HG03469 (cell line): ENCODE data around the gene ATAD2B.
"Not testable (repeated sequence)": the region's sequence is repeated elsewhere in the genome, so short reads cannot be mapped to it uniquely, and the experiment has no call there.

Experiments used
- ATAC-seq: cut with Tn5 transposase; IDR thresholded peaks from one replicate; pipeline ENCODE4 v1.9.1; 2021; ENCODE audit warnings: mild to moderate bottlenecking, moderate library complexity, moderate number of reproducible peaks; ENCODE audit not compliant: unreplicated experiment

Gene ATAD2B

GRCh38 chr2:23753291-23754010 lies 173.5 kb downstream of the ATAD2B start:
- no peak for ATAC-seq

DNA sequence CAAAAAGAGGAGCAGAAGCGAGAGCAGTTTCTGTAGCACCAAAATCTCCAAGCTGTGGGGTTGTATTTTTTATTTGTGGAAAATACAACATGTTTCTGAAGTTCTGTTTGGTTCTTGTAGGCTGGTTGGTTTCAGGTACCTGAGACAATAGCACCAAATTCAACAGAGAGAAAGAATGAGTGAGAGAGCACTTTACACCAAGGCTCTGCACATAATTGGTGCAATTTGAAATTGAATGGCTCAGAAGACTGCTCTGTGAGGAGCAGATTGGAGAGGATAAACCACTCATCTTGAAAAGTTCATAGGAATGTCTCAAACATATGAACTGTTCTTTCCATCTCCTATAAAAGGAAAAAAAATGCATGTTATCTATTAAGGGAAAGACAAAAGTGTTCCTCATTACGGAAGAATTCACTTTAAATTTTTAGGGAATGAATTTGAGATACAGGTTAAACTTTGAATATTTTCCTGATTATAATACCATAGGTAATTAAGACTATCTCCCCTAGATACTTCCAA lies 175.1 kb downstream of the ATAD2B start:
- no peak for ATAC-seq

- ATAC-seq: no peak
Measured at GRCh38 chr2:23746141-23746863, 180.6 kb downstream of the ATAD2B start.

DNA sequence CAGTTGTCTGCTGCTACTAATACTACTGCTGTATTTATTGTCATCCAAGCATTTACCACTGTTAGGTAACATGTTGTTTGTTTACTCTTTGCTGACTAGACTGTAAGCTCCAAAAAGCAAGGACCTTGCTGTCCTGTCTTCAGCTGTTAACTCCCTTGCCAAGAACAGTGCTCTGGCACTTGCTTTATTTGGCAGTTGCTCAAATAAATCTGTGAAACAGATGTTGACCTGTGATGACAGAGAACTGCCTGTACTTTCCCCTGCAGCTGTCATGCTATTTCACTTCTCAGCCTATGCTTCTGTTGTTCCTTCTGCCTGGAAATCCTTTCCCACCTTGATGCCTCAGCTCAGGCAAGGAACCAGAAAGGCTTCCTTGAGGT lies 181.2 kb downstream of the ATAD2B start:
- ATAC-seq: no peak

- no peak for ATAC-seq
Measured at GRCh38 chr2:23745068-23745725, 181.7 kb downstream of the ATAD2B start.

DNA sequence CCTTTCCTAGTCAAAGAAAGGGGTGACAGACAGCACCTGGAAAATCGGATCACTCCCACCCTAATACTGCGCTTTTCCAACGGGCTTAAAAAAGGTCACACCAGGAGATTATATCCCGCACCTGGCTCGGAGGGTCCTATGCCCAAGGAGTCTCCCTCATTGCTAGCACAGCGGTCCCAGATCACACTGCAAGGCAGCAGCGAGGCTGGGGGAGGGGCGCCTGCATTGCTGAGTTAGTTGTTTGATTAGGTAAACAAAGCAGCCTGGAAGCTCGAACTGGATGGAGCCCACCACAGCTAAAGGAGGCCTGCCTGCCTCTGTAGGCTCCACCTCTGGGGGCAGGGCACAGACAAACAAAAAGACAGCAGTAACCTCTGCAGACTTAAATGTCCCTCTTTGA lies 190.1 kb downstream of the ATAD2B start:
- ATAC-seq: not testable (repeated sequence)

DNA sequence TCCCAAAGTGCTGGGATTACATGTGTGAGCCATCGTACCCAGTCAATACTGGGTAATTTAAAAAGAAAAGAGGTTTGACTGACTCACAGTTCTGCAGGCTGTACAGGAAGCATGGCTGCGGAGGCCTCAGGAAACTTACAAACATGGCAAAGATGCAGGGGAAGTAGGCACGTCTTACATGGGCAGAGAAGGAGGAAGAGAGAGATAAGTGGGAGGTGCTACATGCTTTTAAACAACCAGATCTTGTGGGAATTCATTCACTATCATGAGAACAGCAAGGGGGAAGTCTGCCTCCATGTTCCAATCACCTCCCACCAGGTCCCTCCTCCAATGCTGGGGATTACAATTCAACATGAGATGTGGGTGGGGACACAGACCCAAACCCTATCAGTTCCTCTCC lies 192.5 kb downstream of the ATAD2B start:
- no peak for ATAC-seq

DNA sequence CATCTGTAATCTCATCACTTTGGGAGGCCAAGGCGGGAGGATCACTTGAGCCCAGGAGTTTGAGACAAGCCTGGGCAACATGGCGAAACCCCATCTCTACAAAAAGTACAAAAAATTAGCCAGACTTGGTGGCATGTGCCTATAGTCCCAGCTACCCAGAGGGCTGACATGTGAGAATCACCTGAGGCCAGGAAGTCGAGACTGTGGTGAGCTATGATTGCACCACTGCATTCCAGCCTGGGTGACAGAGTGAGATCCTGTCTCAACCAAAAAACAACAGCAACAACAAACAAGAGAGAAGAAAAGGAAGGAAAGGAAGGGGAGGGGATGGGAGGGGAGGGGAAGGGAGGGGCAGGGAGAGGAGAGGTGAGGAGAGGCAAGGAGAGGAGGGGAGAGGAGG lies 203.9 kb downstream of the ATAD2B start:
- ATAC-seq: not testable (repeated sequence)

DNA sequence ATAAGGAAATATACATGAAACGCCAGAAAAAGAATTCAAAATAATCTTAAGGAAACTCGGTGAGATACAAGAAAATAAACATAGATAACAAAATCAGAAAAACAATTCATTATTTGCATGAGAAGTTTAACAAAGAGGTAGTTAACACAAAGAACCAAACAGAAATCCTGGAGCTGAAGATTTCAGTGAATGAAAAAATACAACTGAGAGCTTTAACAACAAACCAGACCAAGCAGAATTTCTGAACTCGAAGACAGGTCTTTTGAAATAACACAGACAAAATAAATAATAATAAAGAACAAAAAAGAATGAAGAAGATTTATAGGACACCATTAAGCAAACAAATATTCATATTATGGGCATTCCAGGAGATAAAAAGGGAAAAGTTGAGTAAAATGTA lies 204.7 kb downstream of the ATAD2B start:
- no peak for ATAC-seq

- ATAC-seq: no peak
Measured at GRCh38 chr2:23721454-23721826, 205.5 kb downstream of the ATAD2B start.

DNA sequence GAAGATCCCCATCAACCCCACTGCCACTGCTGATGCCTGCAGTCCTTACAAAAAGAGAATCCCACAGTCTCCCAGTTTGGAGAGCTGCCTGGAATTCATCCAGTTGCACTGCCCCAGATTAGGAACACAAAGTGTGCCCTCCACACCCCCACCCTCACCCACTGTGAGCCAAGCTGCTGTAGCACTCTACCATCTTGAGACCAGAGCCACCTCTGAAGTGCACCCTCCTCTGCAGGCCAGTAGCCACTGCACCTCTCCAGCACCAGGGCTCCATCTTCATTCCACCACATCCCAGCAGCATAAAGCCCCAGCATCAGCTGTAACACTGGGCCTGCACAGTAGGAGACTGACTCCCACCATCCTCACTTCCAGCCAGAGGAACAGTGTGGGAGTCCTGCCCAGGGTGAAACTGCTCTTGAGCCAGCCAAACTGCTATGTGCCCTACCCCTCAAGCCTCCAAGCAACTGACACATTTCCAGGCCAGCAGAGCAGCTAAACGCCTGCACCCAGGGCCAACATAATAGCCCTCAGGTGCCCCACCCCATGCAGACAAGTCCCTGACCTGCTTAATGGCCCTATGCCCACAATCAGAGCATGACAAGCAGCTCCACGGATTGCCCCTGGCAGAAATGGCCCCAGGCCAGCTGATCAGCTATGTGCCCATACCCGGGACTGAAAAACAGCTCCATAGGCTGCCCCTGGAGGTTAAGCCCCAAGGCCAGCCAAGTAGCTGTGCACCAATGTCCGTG lies 206.0 kb downstream of the ATAD2B start:
- ATAC-seq: no peak

DNA sequence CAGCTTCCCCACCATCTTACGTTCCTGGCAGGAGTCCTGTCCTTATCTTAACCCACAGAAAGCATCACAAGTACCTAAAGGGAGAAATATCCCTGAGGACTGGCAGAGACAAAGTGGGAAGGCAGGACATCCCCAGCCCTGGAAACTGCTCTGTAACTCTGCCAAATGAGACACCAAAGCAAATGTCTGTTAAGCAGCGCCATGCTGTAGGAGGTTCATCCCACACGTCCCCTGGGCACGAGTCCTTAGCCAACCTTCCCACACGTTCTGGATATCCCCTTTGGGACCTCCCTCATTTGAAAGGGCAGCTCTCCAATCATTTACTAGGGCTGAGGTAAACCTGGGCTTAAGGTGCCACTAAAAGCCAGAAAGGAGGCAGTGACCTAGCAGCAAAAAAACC lies 207.2 kb downstream of the ATAD2B start:
- ATAC-seq: no peak

- ATAC-seq: no peak
Measured at GRCh38 chr2:23718931-23719700, 207.8 kb downstream of the ATAD2B start.

GRCh38 chr2:23713351-23713750 lies 213.6 kb downstream of the ATAD2B start:
- ATAC-seq: no peak

DNA sequence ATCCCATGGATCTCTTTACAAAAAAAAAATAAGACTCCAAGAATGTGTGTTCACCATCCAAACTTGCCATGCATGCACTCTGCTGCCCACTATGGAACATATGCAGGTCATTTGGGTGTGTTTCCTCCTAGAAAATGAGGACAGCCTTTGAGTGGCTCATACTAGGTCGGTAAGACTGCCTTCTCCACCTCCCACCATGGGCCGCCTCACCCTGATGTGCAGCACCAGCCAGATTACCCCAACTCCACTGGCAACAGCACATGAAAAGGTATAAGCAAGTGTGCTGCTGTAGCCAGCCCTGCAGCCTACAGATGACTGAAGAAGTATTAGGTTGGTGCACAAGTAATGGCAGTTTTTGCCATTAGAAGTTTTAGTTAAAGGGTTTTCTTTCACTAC lies 214.2 kb downstream of the ATAD2B start:
- ATAC-seq: no peak

GRCh38 chr2:23711979-23712755 lies 214.8 kb downstream of the ATAD2B start:
- ATAC-seq: no peak

DNA sequence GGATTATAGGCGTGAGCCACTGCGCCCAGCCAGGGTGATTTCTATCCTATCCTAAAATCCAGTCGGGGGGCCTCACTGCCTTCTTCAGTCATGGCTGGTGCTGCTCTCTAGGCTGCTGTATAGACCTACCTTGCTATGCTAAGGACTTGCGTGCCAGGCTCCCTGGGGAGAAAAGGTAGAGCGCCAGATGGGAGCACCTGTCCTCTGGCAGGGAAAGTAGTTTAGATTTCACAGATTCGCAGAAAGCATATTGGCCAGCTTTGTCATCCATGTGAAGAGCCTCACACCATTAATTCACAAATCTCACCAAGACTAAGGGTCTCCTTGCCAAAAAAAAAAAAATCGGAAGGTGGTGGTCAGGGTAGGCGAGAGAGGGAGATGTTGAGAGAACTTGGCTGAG lies 217.6 kb downstream of the ATAD2B start:
- no peak for ATAC-seq

GRCh38 chr2:23708771-23709170 lies 218.2 kb downstream of the ATAD2B start:
- no peak for ATAC-seq

DNA sequence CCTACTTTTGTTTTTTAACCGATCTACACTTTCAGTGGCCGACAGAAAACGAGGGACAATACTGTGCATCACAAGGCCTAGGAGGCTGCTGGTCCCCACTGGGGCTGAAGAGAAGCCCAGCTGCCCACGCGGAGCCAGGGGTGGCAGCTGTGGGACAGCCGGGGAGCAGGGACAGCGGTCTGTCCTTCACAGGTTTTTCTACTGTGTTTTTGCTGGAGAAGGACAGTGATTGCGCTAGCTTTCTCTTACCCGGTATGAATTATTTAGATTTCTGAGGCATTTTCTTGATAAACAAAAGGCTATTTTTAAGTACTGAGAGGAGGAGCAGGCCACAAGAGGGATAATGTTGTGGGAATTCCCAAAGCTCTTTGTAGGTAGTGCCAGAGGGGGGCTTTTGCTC lies 219.8 kb downstream of the ATAD2B start:
- ATAC-seq: no peak

- ATAC-seq: no peak
Measured at GRCh38 chr2:23706613-23707078, 220.3 kb downstream of the ATAD2B start.
